HFF-Myc (cell line): ENCODE results near the gene TMEM219.

Experiments
- DNase-seq: peaks from one replicate; pipeline ENCODE4 v3.0.0-alpha.2; 2011; ENCODE audit warnings: low read depth; ENCODE audit errors: extremely low read depth
- H3K4me3 ChIP-seq: replicated peaks from 2 replicates; pipeline ENCODE4 v1.5.1; 2011; ENCODE audit warnings: low read depth, mild to moderate bottlenecking, control low read depth, low read length
- TF ChIP-seq, protein P1 (sequence below): IDR thresholded peaks from 2 replicates; pipeline ENCODE4 v1.5.1; 2012; ENCODE audit warnings: mild to moderate bottlenecking, low read depth, low read length, control low read depth; ENCODE audit errors: missing control alignments

TMEM219 gene

DNA sequence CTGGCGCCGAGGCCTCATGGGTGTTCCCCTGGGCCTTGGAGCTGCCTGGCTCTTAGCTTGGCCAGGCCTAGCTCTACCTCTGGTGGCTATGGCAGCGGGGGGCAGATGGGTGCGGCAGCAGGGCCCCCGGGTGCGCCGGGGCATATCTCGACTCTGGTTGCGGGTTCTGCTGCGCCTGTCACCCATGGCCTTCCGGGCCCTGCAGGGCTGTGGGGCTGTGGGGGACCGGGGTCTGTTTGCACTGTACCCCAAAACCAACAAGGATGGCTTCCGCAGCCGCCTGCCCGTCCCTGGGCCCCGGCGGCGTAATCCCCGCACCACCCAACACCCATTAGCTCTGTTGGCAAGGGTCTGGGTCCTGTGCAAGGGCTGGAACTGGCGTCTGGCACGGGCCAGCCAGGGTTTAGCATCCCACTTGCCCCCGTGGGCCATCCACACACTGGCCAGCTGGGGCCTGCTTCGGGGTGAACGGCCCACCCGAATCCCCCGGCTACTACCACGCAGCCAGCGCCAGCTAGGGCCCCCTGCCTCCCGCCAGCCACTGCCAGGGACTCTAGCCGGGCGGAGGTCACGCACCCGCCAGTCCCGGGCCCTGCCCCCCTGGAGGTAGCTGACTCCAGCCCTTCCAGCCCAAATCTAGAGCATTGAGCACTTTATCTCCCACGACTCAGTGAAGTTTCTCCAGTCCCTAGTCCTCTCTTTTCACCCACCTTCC, 25.6 kb downstream of the TMEM219 start:
- TF ChIP-seq, protein P1, sequence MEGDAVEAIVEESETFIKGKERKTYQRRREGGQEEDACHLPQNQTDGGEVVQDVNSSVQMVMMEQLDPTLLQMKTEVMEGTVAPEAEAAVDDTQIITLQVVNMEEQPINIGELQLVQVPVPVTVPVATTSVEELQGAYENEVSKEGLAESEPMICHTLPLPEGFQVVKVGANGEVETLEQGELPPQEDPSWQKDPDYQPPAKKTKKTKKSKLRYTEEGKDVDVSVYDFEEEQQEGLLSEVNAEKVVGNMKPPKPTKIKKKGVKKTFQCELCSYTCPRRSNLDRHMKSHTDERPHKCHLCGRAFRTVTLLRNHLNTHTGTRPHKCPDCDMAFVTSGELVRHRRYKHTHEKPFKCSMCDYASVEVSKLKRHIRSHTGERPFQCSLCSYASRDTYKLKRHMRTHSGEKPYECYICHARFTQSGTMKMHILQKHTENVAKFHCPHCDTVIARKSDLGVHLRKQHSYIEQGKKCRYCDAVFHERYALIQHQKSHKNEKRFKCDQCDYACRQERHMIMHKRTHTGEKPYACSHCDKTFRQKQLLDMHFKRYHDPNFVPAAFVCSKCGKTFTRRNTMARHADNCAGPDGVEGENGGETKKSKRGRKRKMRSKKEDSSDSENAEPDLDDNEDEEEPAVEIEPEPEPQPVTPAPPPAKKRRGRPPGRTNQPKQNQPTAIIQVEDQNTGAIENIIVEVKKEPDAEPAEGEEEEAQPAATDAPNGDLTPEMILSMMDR = no peak
- H3K4me3 ChIP-seq = no peak overlapping the region
- no peak for DNase-seq

DNA sequence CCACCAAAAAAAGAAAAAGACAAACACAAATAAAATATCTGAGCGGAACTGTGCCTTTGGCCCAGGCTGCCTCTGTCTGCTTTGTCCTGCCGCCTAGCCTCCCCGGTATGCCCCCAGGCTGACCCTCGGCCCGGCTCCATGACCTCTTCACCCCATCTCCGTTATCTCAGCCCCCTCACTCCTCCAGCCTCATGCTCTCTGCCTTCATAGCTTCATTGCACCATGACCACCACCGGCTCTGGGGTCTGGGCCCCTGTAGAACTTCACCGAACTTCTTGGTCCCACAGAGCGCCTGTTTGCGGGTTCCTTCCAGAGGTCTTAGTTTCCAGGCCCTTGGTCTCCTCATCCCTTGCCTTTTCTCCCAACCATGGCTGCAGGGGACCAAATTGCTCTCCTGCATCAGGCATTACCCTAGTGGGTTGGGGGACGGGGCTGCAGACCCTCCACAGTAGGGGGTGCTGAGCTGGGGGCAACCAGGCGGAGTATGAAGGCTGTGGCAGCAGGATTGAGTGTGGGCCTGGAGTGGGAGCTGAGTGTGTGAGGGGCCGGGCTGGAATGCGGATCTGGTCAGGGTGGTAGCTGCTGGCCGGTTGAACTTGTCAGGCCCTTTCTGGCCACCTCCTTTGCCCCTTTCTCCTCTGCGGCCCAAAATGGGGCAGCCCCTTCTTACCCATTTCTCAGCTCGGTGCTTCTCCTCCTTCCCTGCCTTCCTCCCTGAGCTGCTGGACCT, 26.6 kb downstream of the TMEM219 start:
- H3K4me3 ChIP-seq = no peak overlapping the region
- TF ChIP-seq, protein P1 = no peak
- DNase-seq = no peak

DNA sequence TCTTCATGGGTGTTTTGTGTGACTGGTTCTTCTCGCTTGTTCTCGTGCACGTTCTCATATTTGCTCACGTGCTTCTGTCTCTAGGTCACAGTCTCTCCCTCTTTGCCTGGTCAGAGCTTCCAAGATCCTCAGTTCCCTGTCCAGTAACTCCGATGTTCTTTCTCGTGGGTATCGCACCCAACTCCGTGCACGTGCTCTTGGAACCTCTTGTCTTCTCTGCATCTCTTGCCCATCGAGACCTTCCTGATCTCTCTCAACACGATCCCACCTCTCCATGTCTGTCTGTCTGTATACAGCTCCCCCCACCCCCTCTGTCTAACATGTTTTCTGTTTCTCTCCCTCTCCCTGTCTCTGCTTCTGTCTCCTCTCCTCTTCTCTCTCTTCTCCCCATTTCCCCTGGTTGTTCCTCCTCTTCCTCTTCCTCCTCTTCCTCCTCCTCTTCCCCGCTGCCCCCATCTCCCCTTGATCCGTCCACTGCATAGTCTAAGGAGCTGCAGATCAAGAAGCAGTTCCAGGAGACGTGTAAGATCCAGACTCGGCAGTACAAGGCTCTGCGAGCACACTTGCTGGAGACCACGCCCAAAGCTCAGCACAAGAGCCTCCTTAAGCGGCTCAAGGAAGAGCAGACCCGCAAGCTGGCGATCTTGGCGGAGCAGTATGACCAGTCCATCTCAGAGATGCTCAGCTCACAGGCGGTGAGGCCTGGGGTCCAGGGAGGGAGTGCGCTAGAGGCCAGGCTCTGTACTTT, 27.4 kb downstream of the TMEM219 start:
- TF ChIP-seq, protein P1 = no peak

DNA sequence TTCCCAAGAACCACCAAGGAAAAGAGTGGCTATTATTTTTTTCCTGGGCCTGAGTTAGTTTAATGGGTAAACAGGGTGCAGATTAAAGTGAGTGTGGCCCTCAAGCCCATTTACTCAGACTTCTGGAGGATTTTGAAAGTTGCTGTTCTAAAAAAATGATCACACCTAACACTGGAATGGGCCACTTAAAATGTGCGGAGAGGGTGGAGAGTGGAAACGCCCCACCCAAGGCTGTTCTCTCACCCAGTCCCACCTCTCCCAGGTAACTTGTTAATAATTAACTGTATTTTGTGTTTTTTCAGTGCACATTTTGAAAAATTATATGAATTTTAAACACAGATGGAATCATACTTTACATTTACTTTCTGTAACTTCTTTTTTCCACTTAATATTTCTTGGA, 28.2 kb downstream of the TMEM219 start:
- DNase-seq = no peak
- H3K4me3 ChIP-seq = no peak overlapping the region
- TF ChIP-seq, protein P1 = no peak

More for the DNA sequence above, 27.4 kb downstream of the TMEM219 start:
- DNase-seq = no peak
- H3K4me3 ChIP-seq = no peak overlapping the region

DNA sequence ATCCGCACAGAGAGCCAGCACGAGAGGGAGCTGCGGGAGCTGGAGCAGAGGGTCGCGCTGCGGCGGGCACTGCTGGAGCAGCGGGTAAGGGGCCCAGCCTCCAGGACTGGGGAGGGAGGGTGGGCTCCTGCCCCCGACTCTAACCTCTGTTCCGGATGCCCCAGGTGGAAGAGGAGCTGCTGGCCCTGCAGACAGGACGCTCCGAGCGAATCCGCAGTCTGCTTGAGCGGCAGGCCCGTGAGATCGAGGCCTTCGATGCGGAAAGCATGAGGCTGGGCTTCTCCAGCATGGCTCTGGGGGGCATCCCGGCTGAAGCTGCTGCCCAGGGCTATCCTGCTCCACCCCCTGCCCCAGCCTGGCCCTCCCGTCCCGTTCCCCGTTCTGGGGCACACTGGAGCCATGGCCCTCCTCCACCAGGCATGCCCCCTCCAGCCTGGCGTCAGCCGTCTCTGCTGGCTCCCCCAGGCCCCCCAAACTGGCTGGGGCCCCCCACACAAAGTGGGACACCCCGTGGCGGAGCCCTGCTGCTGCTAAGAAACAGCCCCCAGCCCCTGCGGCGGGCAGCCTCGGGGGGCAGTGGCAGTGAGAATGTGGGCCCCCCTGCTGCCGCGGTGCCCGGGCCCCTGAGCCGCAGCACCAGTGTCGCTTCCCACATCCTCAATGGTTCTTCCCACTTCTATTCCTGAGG, 29.1 kb downstream of the TMEM219 start:
- TF ChIP-seq, protein P1 = no peak
- H3K4me3 ChIP-seq = no peak overlapping the region
- no peak for DNase-seq

DNA sequence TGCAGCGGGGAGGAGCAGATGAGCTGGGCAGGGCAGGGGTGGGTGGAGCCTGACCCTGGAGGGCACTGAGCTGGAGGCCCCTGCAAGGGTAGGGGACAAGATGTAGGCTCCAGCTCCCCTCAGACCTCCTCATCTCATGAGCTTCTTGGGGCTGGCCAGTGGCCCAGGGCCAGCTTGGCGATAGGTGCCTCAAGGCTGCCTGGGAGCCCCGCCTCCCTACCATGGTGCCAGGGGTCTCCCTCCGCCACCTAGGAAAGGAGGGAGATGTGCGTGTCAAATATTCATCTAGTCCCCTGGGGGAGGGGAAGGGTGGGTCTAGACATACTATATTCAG, 29.7 kb downstream of the TMEM219 start:
- H3K4me3 ChIP-seq = no peak overlapping the region
- no peak for DNase-seq
- TF ChIP-seq, protein P1 = no peak
